KOPT-K1 (cell line): Measurements from ENCODE around the gene DHRS7B.
"Not testable (repeated sequence)": the region's sequence is repeated elsewhere in the genome, so short reads cannot be mapped to it uniquely, and the experiment has no call there.

Experiments used
- H3K27ac ChIP-seq: fragments of 200-600 bp; sonication (generic); 2 replicates; pipeline ENCODE4 v1.5.1; 2016; ENCODE audit warnings: antibody characterized with exemption, mild to moderate bottlenecking, low read depth, low read length; ENCODE audit not compliant: poor library complexity, severe bottlenecking
- H3K36me3 ChIP-seq: fragments of 200-600 bp; sonication (generic); 2 replicates; pipeline ENCODE4 v1.5.1; 2017; ENCODE audit warnings: antibody characterized with exemption, mild to moderate bottlenecking, low read length, moderate library complexity; ENCODE audit not compliant: insufficient read depth
- H3K9me3 ChIP-seq: fragments of 200-600 bp; sonication (generic); 2 replicates; pipeline ENCODE4 v1.5.1; 2017; ENCODE audit warnings: antibody characterized with exemption, low read length, mild to moderate bottlenecking; ENCODE audit not compliant: insufficient read depth, poor library complexity, severe bottlenecking

DHRS7B gene

DNA sequence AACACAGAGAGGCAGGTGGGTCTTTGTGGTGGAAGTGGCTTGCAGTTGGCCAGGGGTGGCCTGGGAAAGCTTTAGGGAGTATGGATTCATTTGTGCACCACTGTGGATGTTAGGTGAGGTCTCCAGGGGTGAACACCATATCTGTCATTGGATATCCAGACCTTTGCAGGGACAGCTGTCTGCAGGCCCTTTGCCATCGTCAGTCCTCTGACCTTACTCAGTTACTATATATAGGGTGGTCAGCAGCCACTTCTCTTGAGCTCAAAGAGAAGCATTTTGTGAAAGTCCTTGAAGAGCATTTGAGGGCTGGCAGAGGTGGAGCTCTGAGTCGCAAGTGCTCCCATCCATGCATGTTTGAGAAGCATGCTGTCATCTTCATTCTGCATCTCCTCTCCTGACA, 46.8 kb downstream of the DHRS7B start:
- no peak overlapping the region for H3K27ac ChIP-seq
- H3K36me3 ChIP-seq, result peaks cover 17% of the 10 kb centered on the region
- no peaks in the 10 kb centered on the region for H3K9me3 ChIP-seq

DNA sequence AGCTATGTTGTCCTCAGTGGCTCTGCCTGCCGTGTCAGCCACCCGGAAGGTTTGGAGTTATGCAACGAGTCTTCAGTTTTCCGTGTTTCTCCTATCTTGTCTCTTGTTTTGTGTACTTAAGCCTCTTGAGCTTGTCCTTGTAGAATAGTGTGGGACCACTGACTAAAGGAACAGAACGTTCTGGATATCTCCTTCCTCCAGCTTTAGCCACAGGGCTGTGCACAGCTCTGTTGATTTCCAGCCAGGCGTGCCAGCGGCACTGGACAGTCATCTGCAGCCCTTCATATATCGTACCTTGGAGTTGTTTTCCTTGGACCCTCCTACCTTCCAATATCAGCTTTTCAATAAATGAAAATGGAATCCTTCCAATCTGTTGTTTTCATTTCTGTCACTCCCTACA, 47.4 kb downstream of the DHRS7B start:
- peaks cover 17% of the 10 kb centered on the region for H3K36me3 ChIP-seq
- H3K27ac ChIP-seq, result no peak overlapping the region
- no peaks in the 10 kb centered on the region for H3K9me3 ChIP-seq

DNA sequence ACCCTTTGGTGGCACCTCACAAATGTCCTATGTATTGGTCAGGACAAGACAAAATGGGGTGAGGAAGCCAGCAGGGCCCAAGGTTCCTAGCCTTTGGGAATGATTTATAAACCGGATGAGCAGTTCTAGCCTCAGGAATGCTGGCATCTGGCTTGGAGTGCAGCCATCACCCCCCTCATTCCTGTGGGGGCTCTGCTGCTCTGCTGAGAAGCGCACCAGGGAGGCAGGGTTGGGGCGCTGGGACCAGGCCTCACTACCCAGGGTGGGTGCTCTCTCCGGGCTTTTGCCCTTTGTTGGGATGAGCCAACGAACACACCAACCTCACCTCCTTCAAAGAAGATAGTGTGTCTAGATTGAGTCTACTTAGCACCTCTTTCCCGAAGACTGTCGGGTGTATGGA, 47.9 kb downstream of the DHRS7B start:
- peaks cover 17% of the 10 kb centered on the region for H3K36me3 ChIP-seq

DNA sequence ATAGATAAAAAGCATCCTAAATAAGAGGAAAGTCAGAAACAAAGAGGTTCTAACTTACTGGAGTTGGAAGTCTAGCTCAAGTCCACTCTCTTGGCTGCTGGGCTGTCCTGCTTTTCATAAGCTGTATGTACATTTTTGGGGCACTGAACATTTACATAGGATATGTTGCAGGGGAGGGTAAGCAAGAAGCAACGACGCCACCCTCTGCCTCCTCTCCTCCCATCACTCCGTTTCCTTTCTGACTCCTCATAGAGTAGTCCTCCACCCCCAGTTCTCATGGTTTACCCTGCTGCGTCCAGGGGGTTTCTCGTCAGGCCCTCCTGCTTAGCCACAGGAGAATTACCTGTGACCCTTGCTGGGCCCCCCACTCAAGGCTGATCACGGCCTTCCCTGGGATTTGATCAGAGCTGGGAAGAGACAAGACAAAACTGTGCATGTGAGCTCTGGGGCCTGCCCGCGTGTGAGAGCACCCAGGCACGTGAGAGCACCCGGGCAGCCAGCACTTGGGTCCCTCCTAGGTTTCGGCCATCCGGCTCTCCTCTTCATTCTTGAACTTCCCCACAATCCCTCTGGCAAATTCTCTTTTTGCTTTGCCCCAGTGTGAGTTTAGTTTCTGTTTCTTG, 50.1 kb downstream of the DHRS7B start:
- peaks cover 21% of the 10 kb centered on the region for H3K36me3 ChIP-seq
- H3K27ac ChIP-seq, result no peak overlapping the region
- no peaks in the 10 kb centered on the region for H3K9me3 ChIP-seq

More for the DNA sequence above, 47.9 kb downstream of the DHRS7B start:
- no peaks in the 10 kb centered on the region for H3K9me3 ChIP-seq
- H3K27ac ChIP-seq, result no peak overlapping the region

DNA sequence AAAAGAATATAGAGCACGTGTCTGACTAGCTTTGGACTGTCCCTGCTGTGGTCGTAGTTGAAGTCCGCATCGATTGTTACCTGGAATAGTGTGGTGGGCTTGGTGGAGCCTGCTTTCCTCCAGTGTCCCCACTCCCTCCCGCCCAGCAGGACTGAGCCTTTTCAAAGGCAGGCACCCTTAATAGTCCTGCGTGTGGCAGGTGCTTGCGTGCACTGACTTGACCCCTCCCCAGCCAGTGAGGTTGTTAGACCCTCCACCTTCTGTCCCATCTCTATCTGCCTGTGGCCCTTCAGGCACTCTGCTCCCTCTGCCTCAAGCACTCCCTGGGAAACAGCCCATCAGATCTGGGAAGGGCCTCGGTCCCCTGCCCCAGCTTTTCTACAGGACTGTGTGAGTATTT, 50.6 kb downstream of the DHRS7B start:
- Histone ChIP-seq H3K9me3 (no peaks in the 10 kb centered on the region), H3K36me3 (peaks cover 21% of the 10 kb centered on the region), H3K27ac (no peak overlapping the region)

DNA sequence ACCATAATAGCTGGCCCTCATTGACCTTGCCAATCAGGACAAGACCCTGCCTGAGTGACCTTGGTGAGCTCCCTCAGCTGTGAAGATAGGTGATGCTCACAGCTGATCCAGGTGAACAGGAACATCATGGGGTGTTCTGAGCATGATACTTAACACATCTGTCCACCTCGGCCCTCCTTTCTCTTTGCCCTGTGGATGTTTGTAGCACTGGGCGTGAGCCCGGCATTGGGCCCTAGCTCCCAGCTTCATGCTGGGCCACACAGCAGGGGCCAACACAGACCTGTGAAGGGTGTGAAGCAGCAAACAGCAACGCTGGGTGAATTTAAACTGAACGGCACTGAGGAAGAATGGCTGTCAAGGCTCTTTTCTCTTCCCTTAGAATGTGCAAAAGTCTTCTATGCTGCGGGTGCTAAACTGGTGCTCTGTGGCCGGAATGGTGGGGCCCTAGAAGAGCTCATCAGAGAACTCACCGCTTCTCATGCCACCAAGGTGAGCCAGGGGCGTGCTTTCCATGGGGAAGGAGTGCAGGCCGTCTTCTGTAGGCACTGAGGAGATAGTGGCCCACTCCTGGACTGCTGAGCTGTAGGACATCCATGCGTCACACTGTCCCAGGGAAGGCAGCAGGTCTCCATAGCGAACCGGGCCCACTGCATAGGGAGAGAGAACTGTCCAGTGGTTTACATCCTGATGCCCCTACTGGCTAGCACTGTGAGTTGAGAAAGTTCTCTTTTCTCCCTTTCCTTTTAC, 51.3 kb downstream of the DHRS7B start:
- Histone ChIP-seq H3K36me3 (peaks cover 18% of the 10 kb centered on the region), H3K9me3 (no peaks in the 10 kb centered on the region), H3K27ac (no peak overlapping the region)

DNA sequence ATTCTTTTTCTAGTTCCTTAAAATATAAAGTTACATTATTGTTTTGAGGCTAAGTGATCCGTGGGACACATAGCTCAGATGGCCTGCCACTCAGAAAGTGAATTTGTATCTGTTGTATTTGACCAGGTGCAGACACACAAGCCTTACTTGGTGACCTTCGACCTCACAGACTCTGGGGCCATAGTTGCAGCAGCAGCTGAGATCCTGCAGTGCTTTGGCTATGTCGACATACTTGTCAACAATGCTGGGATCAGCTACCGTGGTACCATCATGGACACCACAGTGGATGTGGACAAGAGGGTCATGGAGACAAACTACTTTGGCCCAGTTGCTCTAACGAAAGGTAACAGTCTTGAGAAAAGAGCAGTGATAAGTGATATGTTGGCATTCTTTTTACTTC, 56.7 kb downstream of the DHRS7B start:
- no peaks in the 10 kb centered on the region for H3K9me3 ChIP-seq
- H3K36me3 ChIP-seq, result peaks cover 42% of the 10 kb centered on the region

DNA sequence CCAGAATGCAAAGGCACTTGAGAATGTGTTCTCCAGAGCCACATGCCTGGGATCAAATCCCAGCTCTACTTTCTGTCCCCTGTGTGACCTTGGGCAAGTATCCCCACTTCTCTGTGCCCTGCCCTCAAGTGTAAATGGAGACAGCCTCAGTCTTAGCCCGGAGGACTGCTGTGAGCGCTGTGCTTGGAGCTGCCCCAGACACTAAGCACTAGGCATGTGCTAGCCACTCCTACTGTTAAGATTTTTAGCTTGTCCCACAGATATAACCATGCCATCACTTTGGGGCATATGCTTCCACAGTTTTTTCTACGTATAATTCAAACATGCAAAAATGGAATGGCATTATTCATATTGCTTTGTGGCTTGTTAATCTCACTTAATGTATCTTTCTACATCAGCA, 57.8 kb downstream of the DHRS7B start:
- Histone ChIP-seq H3K36me3 (peaks cover 53% of the 10 kb centered on the region), H3K9me3 (no peaks in the 10 kb centered on the region), H3K27ac (no peak overlapping the region)

More for the DNA sequence above, 56.7 kb downstream of the DHRS7B start:
- no peak overlapping the region for H3K27ac ChIP-seq

DNA sequence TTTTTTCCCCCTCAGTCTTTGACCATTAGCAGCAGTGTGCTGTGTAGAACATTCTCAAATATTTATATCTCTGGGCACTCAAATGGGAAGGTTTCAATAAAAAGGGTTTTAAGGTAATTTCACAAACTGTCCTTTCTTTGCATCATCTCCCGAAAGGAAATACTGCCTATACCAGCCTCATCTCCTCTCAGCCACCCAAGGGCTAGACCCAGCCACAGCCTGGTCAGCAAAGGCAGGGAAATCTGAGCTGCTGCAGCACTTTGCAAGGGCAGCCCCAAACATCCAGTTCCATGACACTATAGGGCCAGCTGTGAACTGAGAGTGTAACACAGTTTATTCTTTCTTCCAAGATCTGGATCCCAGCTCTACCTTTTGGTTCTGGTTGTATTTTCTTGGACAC, 58.3 kb downstream of the DHRS7B start:
- no peak overlapping the region for H3K27ac ChIP-seq

DNA sequence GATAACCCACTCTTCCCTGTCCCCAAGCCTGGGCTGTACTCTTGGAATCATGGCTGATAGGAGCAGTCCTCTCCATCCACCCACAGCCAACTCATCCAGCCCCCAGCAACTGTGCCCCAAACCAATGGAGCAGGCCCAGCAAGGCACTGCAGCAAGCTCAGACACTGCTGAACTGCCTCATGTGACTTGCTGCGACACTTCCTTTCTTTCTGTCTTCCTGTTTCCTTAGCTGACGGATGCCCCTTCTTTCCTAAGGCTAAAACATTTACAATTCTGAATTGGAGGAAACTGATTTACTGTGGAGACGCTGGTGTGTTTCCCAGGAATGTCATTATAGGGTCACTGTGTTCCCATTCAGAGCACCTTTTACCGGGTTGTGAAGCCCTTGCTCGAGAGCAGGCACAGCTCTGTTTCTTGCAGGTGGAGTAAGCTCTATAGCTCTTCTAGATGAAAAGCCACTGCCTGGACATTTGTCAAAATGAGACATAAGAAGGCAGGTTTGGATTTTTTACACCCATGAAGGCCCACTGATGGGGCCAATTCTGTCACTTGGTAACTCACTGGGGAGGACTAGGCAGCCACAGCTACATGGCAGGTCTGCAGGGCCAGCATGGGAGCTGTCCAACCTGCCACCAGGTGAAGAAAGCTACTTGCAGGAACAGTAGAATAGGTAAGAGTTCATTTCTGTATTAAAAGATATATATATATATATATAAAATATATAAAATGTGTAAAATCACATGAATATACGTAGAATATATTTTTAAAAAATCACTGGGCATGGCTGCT, 59.8 kb downstream of the DHRS7B start:
- Histone ChIP-seq H3K27ac (no peak overlapping the region), H3K9me3 (no peaks in the 10 kb centered on the region), H3K36me3 (peaks cover 62% of the 10 kb centered on the region)

More for the DNA sequence above, 58.3 kb downstream of the DHRS7B start:
- Histone ChIP-seq H3K9me3 (no peaks in the 10 kb centered on the region), H3K36me3 (peaks cover 53% of the 10 kb centered on the region)

DNA sequence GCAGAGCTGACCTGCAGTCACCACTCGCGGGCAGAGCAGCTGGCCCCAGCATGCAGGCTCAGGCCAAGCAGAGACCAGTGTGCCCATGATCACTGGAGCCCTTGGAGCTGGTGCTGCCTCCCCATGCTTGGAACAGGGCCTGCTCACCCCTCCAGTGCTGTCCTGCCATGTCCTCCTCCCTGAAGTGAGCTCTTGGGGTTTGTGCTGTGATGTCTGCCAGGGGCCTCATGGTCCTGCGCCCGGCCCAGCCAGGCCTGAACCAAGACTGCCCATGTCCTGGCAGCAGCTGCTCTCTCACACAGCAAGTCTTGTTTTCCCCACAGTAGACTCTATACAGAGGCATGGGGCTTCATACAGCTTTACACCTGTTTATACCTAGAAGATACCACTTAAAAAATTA, 62.6 kb downstream of the DHRS7B start:
- no peak overlapping the region for H3K27ac ChIP-seq
- no peaks in the 10 kb centered on the region for H3K9me3 ChIP-seq
- H3K36me3 ChIP-seq, result peaks cover 71% of the 10 kb centered on the region

DNA sequence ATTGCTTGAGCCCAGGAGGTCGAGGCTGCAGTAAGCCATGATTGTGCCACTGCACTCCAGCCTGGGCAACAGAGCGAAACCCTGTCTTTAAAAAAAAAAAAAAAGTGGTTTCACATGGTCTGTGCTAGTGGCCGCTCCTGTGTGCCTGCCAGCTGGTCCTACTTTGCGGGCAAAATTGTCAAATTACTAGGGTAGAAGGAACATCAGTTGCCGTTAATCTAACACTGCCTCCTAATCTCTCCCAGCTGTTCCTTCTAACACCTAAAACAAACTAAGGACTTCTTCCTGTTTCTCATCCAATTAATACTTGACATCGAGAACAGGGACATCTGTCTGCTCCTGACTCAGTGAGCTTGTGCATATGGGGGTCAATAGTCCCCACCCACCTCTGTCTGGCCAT, 63.3 kb downstream of the DHRS7B start:
- Histone ChIP-seq H3K27ac (no peak overlapping the region), H3K36me3 (peaks cover 71% of the 10 kb centered on the region), H3K9me3 (no peaks in the 10 kb centered on the region)

DNA sequence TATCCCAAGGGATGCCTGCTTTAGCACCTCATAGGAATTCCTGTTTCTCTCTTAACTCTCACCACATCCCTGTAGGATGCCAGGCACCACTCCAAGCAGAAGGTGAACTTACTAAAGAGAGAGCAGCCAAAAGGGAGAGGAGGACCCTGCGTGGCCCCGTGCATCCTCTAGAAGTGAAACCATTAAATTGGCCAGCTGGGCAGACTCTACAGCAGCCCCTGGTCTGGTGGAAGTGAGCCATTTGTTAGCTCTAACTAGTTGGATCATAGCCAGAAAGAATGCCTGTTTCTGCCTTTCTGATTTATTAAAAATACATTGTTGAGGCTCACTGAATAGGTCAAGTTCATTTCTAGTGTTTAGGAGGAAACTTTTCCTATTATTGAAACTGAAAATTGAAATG, 64.9 kb downstream of the DHRS7B start:
- Histone ChIP-seq H3K9me3 (no peaks in the 10 kb centered on the region), H3K27ac (no peak overlapping the region), H3K36me3 (peaks cover 72% of the 10 kb centered on the region)

DNA sequence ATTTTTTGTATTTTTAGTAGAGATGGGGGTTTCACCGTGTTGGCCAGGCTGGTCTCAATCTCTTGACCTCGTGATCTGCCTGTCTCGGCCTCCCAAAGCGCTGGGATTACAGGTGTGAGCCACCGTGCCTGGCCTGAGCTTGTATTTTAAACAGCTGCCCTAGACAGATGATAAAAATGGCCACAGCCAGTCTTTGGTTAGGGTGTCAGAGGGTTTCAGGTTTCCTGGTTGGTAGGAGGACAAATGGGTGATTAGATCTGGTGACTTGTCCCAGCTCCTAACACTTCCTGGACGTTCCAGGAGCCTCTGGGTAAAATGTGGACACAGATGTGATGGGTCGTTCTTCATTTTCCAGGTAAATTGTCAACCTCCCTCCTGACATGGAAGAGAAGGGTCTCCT, 65.7 kb downstream of the DHRS7B start:
- H3K27ac ChIP-seq, H3K9me3 ChIP-seq: not testable (repeated sequence)
- H3K36me3 ChIP-seq, result peaks cover 74% of the 10 kb centered on the region

DNA sequence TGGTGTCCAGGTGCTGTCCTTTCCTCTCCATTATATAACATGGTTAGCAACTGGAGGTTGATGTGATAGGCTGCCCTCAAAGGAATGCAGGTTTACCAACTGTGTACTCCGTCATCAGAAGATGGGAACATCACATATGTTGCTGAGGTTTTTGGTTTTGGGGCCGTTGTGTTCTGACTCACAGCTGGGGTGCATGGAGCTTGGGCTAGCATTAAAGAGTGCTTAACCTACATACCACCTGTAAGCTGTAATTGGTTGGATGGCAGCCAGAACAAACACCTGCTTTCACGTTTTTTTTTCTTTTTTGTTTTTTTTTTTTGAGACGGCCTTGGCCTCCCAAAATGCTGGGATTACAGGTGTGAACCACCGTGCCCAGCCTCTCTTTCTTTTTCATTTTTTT, 66.3 kb downstream of the DHRS7B start:
- Histone ChIP-seq H3K9me3 (no peaks in the 10 kb centered on the region), H3K27ac (no peak overlapping the region), H3K36me3 (peaks cover 80% of the 10 kb centered on the region)
